ENCODE data around the gene CATSPERD. TPM values are rescaled to one million over a fixed set of nuclear protein-coding genes. Genes with fewer than 3 reads are reported as not detected.
A peak's percentile ranks its signal among the peaks of the same experiment; 100 is the strongest.

CATSPERD gene
- total RNA-seq, 1 donor from 2014 or later: not detected

DNA sequence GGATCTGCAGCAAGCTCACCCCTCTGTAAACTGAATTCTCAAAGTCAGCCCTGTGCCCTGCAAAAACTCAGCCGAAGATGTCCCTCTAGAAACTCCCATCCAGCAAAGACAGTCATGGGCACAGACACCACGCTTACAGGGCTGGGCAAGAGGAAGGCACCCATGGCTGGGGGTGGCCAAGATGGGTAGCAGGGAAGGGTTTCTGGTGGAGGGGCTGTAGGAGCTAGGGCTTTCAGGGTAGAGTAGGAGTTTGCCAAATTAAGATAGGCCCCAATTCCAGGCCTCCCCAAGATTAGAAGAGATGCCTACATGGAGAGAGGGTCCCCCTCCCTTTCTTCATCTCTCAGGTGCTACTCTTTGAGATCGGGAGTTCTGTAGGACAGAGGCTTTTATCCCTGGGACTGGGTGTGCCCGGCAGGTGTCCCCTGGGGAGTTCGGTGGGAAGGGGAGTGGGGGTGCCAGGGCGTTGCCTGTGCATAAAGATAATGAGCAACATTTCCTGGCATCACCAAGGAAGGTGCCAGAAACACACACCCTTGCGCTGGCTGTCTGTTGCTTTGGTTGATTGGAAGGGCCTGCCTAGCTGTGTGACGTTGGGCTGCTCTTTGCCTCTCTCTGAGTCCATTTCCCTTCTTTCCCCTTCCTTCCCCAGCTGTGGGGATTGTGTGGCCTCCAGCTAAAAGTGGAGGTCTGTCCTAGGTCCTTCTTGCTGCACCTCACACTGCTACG, 93.8 kb downstream of the CATSPERD start:
- intact Hi-C loops (cut with DNase I): no loop called here
- no peak for DNase-seq
- no peak for ATAC-seq (ENCODE audit: poor library complexity)

DNA sequence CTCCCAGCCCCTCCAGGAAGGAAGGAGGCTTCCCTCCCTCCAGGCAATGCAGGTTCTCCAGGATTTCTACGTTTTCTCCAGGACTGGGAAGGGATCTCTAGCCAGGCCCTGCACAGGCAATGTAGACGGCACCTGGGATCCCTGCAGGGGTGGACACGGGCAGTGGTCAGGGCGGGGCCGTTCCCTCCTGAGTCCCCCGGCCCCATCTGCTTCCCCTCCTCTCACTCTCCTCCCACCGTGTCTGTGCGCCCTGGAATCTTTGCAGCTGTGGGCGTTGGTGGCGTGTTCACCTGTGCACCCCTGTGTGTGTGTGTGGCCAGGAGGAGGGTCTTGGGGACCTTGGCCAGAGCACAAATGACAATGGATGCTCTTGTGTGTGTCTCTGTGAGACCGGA, 94.4 kb downstream of the CATSPERD start:
- intact Hi-C loops (cut with DNase I): no loop called here
- ATAC-seq (ENCODE audit: poor library complexity) (no peak), DNase-seq (no peak)

DNA sequence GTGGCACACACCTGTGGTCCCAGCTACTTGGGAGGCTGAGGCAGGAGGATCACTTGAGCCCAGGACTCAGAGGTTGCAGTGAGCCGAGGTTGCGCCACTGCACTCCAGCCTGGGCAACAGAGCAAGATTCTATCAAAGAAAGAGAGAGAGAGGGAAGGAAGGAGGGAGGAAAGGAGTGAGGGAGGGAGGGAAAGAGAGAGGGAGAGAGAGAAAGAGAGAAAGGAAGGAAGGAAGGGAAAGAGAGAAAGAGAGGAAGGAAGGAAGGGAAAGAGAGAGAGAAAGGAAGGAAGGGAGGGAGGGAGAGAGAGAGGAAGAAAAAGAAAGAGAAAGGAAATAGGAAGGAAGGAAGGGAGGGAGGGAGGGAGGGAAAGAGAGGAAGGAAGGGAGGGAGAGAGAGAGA, 96.8 kb downstream of the CATSPERD start:
- intact Hi-C loops (cut with DNase I): no loop called here
- no peak for DNase-seq
- no peak for ATAC-seq (ENCODE audit: poor library complexity)

DNA sequence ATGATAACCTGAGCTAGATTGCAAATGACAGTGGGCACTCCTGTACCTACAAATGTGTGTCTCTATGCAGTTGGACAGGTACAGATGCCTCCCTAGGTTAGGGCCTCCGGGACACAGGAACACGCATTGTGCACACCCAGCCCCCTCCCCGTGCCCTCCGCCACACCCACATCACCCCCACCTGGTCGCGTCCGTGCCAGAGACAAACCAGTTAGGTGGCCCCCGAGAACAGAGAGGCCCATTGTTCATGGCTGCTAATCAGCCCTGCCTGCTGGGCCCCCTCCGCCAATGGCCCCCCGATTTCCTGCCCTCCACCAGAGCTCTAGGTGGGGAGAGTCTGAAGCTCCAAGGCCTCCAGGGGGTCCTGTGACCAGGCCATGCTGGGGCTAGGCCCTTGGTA, 98.2 kb downstream of the CATSPERD start:
- ATAC-seq (ENCODE audit: poor library complexity): no peak

DNA sequence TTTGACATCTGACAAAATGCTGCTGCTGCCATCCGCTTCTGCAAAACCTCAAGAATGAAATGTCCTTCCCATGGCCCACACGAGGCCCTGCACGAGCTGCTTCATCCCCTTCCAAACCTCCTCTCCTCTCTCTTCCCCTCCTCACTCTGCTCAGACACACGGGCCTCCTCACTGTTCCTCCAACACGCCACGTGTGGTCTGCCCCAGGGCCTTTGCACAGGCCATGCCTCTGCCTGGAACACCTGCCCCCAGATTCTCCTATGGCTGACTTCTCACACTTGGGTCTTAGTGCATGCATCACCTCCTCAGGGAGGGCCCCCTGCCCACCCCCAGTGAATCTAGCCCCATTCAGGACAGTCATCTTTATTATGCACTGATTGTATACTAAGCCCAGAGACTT, 100.3 kb downstream of the CATSPERD start:
- ATAC-seq (ENCODE audit: poor library complexity): no peak
- intact Hi-C loops (cut with DNase I): no loop called here
- DNase-seq: no peak

More for the DNA sequence above, 98.2 kb downstream of the CATSPERD start:
- DNase-seq: no peak
- intact Hi-C loops (cut with DNase I): no loop called here

DNA sequence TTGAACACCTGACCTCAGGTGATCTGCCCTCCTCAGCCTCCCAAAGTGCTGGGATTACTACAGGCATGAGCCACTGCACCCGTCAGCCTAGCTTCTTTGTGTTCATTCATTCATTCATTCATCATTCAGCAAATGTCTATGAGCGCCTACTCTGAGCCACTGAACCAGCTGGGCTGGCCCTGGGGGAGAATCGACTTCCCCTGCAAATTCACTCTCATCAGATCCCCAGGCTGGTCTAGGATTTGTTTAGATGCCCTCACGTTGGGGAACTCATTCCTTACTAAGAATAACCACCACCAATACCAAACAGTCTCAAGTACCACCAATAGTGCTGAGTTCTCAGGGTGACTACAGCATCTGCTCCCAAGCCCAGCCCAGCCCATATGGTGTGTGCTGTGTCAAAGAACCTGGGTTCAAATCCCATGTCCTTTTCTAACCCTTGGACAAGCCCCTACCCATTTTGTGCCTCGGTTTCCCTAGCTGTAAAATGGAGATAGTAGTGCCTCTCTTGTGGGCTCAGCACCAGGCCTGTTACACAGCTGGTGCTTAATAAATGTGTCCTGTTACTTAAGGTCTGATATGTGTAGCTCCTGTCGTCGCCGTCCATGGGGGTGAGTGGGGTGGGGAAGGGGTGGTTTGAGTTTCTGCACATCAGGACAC, 101.2 kb downstream of the CATSPERD start:
- ATAC-seq (ENCODE audit: poor library complexity) (no peak), DNase-seq (no peak)
- intact Hi-C loops (cut with DNase I): no loop called here

DNA sequence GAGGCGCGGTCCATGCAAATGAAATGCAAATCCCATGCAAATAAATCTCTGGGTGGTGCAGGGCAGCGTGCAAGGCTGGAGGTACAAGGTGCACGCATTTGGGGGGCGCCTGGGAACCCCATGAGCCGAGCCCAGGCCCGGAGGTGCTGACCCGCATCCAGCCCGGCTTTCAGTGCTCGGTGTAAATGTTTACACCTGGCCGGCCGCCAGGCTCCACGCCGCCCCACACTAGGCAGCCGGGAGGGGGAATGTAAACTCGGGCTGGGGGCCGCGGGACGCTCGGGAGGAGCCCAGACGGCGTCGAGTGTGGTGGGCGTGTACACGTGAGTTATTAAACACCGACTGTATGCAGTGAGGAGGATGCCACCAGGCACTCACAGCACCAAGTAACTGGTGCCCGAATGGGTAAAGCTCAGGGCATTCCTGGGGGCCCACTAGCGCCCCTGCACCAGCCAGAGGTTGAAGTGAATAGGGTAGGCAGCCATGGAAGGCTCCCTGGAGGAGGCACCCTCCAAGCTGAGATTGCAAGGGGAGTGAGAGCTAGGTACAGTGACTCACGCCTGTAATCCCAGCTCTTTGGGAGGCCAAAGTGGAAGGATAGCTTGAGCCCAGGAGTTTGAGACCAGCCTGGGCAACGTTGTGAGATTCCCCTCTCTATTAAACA, 101.9 kb downstream of the CATSPERD start:
- DNase-seq: no peak
- intact Hi-C loops (cut with DNase I): no loop called here
- no peak for ATAC-seq (ENCODE audit: poor library complexity)

DNA sequence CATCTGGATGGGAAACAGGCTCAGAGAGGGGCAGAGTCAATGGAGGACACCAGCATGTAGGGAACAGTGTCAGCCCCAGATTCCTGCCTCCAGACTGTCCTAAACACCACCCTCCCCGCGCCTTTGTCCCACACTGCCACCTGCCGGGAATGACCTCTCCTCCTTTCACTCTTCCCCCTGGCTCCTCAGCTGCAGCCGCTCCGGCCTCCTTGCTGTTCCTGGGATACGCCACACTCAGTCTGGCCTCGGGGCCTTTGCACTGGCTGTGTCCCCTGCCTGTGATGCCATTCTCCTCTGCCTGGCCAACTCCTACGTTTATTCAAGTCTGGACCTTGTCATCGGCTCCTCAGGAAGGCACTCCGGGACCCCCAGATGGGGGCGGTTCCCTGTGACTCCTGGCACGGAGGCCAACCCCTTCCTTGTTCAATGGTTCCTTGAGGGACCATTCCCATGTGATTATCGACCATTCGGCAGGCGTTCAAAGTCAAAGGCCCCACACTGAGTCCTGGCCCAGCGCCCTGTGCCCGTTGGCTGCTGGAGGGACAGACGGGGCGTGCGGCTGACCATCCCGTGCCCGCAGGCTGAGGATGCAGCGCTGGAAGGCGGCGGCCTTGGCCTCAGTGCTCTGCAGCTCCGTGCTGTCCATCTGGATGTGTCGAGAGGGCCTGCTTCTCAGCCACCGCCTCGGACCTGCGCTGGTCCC, 103.3 kb downstream of the CATSPERD start:
- intact Hi-C loops (cut with DNase I): no loop called here
- DNase-seq (no peak), ATAC-seq (ENCODE audit: poor library complexity) (no peak)

DNA sequence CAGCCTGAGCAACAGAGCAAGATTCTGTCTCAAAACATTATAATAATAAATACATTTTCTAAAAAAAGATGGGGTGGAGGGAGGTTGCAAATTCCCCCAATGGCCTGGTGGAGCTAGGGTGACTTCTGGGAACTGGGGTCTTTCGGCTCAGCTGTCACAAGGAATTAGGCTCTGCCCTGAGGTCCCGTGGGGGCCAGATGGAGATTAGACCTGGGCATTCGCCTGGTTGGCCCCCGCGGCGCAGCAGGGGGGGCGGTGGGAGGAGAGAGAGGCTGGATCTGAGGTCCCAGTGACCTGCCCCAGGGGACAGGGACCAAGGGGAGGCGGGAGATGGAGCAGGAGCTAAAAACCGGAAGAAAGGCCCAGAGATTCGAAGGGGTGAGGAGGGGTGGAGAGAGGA, 104.3 kb downstream of the CATSPERD start:
- no peak for ATAC-seq (ENCODE audit: poor library complexity)
- DNase-seq: no peak
- intact Hi-C loops (cut with DNase I): no loop called here

DNA sequence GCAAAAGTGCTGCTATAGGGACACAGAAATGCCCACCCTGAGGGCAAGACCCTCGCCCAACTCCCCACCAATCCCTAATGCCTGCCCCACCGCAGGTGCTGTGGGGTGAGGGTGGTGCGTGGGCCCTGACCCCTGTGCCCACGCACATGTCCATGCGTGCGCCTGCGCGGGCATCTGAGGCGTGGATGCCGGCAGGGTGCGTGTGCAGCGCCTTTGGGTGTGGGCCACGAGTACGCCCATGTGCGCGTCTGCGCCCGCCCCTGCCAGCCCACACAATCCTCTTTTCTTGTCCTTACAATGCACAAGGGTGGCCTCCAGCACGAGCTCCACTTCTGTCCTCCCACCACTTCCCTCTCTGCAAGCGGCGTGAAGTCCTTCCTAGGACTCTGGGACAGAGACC, 104.7 kb downstream of the CATSPERD start:
- DNase-seq (no peak), ATAC-seq (ENCODE audit: poor library complexity) (no peak)
- intact Hi-C loops (cut with DNase I): no loop called here

DNA sequence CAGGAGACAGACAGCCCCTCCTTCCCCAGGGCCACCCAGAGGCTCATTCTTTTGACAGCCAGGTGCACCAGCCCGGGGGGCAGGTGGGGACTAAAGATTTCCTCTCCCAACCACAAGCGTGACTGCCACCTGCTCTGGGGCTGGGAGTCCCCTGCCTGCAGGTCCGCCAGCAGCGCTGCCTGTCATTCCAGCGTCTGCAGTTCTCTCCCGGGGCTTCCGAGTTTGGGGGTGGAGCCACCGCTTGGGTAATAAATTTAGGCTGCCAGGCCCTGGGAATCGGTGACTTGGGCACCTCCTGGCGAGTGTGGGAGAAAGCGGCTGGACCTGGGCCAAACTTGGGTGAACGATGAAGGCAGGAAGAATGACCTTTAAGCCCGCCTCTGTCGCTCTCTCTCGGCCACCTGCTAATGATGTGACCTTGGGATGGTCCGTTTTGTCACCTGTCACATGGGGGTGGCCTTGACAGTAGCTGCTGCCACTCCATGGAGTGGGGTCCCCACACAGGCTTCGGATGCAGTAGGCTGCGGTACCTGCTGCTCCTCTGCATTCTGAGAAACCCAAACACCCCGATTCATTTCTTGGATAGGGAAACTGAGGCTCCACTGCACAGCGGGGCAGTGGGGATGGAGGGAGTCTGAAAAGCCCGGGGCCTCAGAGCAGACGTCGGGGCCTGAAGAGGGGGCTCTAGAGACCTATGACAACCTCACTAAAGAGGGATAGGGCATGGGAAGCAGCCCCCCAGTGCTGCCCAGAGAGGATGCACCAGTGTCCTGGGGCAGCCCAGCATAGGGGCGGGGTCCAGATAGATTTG, 106.3 kb downstream of the CATSPERD start:
- intact Hi-C loops (cut with DNase I): no loop called here
- ATAC-seq (ENCODE audit: poor library complexity) (peak; percentile 43), DNase-seq (peak; percentile 75)

DNA sequence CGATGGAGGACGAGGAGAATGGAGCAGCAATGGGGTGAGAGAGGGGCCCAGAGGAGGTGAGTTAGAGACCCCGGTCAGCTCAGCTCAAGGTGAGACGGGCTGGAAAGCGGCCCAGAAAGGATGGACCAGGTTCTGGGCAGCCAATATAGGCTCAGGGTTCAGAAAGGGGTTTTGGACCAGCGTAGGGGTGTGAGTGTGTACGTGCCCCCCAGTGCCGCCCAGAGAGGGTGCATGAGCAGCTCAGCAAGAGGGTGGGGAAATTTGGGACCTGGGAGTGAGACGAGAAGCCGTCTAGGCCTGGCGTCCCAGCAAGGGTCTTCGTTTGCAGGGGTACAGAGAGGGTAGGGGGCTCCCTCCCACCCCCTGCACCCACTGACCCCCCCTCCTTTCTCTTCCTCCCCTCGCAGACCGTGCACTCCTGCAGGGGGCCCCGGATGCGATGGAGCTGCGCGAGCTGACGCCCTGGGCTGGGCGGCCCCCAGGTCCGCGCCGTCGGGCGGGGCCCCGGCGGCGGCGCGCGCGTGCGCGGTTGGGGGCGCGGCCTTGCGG, 107.0 kb downstream of the CATSPERD start:
- DNase-seq (no peak), ATAC-seq (ENCODE audit: poor library complexity) (no peak)
- intact Hi-C loops (cut with DNase I): no loop called here

DNA sequence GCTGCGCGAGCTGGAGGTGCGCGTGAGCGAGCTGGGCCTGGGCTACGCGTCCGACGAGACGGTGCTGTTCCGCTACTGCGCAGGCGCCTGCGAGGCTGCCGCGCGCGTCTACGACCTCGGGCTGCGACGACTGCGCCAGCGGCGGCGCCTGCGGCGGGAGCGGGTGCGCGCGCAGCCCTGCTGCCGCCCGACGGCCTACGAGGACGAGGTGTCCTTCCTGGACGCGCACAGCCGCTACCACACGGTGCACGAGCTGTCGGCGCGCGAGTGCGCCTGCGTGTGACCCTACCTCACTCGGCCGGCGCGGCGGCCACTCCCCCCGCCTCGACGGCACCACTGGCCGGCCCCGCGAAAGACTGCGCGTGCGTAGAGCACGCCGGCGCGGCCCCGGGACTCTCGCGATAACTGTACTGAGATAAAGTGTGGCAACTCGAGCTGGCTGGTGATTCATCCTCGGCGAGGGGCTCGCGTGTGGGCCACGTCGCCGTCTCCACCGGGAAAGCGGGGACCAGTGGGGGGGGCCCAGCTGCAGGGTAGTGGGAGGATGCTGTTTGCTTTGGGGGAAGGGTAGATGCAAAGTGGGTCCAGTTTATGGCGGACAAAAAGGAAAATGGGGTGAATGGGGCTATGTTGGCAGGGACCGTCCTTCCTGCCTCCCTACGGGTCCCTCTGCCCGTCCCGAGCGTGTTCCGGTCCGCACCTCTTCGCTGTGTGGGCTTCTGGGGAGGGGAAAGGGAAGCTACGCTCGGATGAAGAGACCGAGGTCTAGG, 107.6 kb downstream of the CATSPERD start:
- peak; percentile 75 for ATAC-seq (ENCODE audit: poor library complexity)
- intact Hi-C loops (cut with DNase I): no loop called here

More for the DNA sequence above, 107.6 kb downstream of the CATSPERD start:
- peak; percentile 92 for DNase-seq

Other genes starting within 250 kb of the CATSPERD start
- not detected for gene TINCR, start 152.7 kb upstream of the CATSPERD start, total RNA-seq
- 48.7 TPM for gene SAFB2, start 97.9 kb upstream of the CATSPERD start, total RNA-seq
- gene SAFB, start 97.6 kb upstream of the CATSPERD start, total RNA-seq: 61.9 TPM
- gene MICOS13, start 40.1 kb upstream of the CATSPERD start, total RNA-seq: 165 TPM
- gene HSD11B1L, start 39.6 kb upstream of the CATSPERD start, total RNA-seq: 3.5 TPM
- gene RPL36, start 30.3 kb upstream of the CATSPERD start, total RNA-seq: 367 TPM
- gene LONP1, start 491 bp upstream of the CATSPERD start, total RNA-seq: 98.8 TPM
- 0.62 TPM for gene PRR22, start 64.1 kb downstream of the CATSPERD start, total RNA-seq
- 12.9 TPM for gene DUS3L, start 70.5 kb downstream of the CATSPERD start, total RNA-seq
- 20.6 TPM for gene NRTN, start 84.4 kb downstream of the CATSPERD start, total RNA-seq
- gene FUT6, start 119.1 kb downstream of the CATSPERD start, total RNA-seq: not detected
- gene FUT3, start 130.8 kb downstream of the CATSPERD start, total RNA-seq: not detected
- gene FUT5, start 149.9 kb downstream of the CATSPERD start, total RNA-seq: not detected
- gene NDUFA11, start 183.2 kb downstream of the CATSPERD start, total RNA-seq: 606 TPM
- gene VMAC, start 184.2 kb downstream of the CATSPERD start, total RNA-seq: 2.1 TPM
- 3.4 TPM for gene CAPS, start 193.6 kb downstream of the CATSPERD start, total RNA-seq

All from Right ventricle myocardium superior (tissue), 1 donor.